Pulmonary artery endothelial cell (primary cell): Measurements from ENCODE around the gene COX18. TPM values are rescaled to one million over a fixed set of nuclear protein-coding genes. Genes with fewer than 3 reads are reported as not detected.

Experiments used
- DNase-seq: peaks from one replicate; pipeline ENCODE4 v3.0.0-alpha.2; 2011; ENCODE audit warnings: low read depth, low spot score
- total RNA-seq: library from RNA; depleted of rRNA; stranded (reverse); fragments of >200 nt; gene quantifications from 2 replicates; pipeline ENCODE4 v1.2.3, GENCODE V29; 2014

Gene COX18, protein sequence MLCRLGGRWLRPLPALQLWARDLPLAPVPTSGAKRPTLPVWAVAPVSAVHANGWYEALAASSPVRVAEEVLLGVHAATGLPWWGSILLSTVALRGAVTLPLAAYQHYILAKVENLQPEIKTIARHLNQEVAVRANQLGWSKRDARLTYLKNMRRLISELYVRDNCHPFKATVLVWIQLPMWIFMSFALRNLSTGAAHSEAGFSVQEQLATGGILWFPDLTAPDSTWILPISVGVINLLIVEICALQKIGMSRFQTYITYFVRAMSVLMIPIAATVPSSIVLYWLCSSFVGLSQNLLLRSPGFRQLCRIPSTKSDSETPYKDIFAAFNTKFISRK
- total RNA-seq = 25.2 and 32.5 TPM in 2 replicates

DNA sequence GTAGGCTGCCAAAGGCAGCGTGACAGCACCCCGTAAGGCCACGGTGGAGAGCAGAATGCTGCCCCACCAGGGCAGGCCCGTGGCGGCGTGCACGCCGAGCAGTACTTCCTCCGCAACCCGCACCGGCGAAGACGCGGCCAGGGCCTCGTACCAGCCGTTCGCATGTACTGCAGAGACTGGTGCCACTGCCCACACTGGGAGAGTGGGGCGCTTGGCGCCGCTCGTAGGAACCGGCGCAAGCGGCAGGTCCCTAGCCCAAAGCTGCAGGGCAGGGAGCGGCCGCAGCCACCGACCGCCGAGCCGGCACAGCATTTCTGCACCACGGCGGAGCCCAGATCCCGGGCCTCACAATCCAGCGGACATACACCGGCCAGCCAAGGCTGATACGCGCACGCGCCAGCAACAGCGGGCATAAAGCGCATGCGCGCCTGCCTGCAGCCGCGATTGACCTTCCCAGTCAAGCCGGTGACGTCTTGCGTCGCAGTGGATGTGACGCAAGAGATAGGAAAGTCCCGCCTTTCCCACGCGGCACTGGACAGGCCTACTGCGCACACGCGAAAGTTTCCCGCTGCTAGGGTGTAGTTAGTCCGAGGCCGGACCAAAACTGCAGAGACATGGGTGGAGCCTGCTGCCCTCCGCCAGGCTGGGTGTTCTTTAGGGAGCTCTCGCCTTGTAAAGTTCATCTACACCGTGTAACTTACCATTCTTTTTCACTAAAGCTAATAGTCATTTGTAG, at the start of gene COX18:
Gene COX18 (minus strand): TSS at position 379 of the 736 bp plus-strand sequence. CDS start 67 bp downstream, at position 312.
- DNase-seq = peak; percentile 92

DNA sequence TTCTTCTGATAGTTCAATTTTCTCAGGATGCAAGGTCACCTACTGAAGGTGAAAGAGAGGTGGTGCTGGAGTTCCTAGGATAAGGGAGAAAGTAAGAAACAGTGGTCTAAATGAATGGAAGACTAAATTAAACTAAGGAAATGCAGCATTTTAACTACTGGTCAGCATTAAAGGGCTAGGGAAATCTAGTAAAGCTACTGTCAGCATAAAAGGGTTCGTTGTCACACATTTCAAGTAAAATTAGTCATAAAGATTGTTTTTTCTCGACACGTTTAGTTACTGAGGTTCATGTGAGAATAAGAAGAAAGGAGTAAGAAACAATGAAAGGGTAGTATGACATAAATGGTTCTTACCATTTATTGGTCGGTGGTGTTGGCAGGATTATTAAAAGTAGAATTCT, 40.0 kb upstream of the COX18 start:
- DNase-seq = no peak

DNA sequence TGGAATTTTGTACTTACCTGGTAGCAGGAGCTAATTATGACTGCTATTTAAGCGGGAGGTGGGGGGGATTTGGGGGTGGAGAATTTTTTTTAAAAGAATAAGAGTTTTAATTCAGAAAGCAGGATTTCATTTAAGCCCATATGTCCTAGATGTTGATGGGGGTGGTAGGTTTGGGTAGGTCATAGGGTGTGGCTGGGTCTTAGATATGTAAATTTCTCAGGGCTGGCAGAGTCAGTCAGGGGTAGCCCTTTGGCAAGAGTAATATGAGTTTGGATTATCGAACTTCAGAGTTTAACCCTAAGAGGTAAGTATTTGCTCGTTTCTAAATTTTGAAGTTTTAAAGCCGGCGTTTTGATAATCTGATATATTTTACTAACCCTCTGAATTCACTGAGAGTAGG, 35.2 kb upstream of the COX18 start:
- DNase-seq = no peak

DNA sequence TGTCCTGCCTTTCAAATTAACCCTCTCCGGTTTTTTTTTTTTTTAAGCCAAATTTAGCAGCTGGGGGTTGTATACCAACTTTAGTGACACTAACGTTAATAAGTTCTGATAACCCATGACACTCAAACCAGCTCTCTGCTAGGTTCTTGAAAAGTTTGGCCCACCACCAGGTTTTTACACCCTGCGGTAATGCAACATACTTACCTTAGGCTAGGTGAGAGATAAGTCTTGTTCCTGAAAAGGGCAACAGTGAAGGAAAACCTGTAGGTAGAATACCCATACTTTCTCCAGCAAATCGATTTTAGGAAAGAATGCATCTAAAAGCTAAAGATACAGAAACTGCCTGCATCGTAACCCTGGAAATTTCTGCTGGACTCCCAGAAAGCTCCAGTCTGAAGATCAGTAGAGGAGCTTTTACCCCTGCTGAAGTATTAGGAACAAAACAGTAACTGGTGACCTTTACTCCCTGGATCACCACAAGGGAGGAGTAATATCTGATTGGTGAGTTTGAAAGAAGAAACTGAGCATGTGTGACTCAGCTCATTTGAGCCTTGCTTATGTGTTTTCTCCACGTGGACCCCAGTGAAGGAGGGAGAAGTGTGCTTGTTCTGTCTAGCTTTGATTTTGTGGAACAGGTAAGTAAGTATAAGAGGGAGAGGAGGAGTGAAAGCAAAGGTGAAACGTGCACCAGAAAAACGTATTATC, 34.4 kb upstream of the COX18 start:
- DNase-seq = no peak

DNA sequence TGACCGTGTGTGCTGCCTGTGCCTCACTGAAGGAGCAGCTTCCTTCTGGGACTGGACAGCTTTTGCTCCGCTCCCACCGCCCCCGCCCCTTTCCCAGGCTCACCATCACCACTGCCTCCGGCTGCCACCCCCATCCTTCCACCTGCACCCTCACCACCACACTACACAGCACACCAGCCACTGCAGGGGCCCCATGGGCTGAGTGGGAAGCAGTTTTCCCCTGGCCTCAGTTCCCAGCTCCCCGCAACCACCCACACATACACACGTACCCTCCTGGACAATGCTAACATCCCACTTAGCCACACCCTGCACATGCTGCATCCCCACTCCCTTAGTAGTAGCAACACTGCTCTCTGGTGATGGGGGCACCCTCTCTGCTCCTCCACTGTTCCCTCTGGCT, 29.6 kb upstream of the COX18 start:
- no peak for DNase-seq

DNA sequence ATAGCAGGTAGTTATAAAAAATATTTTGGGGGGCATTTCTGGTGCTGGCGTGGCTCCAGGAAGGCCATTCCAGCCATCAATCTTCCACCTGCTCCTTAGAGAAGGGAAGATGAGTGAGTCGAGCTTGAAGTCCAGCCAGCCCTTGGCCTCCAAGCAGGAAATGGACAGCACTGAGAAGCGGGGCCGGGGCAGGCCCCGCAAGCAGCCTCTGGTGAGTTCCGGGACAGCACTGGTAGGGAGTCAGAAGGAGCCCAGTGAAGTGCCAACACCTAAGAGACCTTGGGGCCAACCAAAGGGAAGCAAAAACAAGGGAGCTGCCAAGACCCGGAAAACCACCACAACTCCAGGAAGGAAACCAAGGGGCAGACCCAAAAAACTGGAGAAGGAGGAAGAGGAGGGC, 29.2 kb upstream of the COX18 start:
- no peak for DNase-seq

DNA sequence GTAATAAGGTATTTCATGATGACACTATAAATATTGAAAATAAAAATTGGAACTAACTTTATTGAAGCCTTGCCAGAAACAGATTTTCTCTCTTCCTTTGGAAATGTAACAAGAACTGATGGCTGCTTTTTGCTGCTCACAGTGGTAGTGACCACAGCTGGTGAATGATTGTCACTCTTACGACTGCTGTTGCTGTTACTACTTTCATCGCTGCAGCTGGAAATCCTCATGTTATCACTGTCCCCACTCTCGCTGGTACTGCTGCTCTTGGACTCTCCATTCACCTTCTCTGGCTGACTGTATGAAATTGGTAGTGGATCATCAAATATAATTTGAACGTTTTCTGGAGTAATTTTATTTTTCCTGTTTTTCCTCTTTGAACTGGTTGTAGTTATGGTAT, 28.5 kb upstream of the COX18 start:
- no peak for DNase-seq

DNA sequence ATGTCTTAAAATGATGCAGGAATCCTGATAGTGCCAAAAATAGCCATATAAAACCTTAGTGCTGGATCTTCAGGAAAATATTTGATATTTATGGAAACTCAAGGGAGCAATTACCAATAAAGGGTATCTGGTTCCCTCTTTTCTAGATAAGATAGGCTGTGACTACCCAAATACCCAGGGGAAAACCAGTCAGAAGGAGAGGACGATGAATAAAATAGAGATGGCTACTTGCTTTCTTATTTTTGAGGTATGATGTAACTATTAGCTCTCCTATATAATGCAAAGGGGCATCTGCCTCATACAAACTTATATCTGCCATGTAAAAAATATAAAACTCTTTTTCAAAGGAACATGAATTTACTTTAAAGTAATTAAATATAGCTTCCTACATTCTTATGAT, 23.4 kb upstream of the COX18 start:
- DNase-seq = no peak

DNA sequence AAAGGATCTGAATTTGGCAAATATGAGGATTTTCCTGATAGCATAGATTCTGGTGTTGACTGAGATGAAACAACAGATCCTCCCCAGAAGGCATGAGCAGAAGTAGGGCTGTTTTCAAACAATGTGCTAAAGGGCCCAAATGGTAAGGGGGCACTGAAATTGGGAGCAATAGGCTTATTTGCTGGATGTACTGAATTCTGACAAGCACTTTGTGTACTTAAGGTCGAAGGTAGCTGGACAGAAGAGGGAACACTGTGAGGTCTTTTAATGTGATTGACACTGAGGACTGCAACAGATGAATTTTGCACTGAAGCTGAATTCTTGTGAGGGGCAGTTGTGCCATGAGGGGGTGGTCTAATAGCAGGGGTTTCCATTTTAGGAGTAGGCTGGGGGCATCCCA, 21.2 kb upstream of the COX18 start:
- no peak for DNase-seq

DNA sequence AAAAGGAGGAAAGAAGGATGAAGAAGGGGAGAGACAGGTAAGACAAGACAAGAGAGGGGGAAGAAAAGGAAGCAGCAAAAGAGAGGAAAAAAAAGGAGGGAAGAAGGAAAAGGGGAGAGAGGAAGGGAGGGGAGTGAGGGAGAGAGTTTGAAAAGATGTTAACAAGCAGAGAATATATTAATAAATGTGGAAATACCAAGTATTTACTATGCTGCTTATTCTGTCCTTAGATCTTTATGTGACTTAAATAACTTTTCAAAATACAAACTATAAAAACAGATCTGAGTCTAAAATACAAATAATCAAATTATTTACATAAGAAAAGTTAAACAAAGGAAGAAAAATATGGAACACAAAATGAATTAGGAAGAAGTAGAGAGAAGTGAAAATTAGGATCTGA, 18.4 kb upstream of the COX18 start:
- no peak for DNase-seq

DNA sequence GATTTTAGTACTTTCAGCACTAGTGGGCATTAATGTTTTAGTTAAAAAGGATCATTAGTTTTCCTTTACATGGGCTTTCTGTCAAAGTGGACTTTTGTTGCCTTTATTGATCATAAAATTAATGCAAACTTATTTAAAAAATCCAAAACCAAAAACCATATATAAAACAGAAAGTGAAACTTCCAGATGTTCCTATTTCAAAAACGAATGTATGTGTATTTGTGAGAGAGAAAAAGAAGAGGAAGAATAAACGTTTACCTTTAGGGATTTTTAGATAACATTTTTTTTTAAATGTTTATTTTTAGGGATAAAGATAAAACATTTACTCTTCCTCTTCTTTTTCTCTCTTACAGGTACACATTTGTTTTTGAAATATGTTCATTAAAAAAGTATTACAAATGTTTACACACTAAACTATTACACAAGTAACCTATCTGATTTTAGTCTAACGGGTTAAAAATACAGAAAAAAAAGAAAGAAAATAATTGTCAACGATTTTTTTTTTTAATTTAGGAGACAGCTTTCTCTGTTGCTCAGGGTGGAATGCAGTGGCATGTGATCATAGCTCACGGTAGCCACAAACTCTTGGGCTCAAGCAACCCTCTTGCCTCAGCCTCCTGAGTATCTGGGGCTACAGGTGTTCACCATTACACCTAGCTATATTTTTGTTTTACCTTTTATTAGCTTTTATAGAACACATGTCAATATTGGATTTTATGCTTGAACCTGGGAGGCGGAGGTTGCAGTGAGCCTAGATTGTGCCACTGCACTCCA, 16.8 kb upstream of the COX18 start:
- no peak for DNase-seq

DNA sequence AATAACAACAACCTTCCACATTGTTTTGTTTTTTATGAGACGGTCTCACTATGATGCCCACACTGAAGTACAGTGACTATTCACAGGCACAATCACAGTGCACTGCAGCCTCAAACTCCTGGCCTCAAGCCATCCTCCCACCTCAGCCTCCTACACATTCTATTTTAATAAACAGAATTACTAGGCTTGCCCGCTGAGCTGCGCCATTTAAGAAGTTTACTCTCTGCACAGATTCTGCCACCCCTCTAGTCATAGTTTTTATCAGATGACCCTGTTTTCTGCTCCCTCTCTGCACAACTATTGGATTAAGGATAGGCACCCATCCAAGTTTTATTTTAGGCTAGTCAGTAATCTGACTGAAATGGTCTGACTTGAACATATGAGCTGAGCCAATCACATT, 11.3 kb upstream of the COX18 start:
- DNase-seq = no peak

DNA sequence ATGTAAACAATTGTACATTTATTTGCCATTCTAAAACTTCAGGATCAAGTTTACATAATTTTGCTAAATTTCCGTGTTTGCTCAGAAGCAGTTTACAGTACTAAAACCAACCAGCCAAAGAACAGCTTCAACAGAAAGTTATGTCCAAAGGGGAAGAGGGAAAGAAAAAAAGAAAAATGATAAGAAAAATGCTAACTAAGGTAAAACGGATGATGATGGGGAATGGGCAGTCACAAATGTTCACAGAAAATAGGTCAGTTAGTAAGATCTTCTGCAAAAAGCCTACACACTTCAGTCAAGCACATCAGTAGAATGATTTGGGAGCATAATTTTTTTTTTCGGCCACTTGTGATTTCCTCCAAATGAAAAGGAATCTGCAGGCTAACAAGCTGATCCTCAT, 6.3 kb upstream of the COX18 start:
- no peak for DNase-seq

DNA sequence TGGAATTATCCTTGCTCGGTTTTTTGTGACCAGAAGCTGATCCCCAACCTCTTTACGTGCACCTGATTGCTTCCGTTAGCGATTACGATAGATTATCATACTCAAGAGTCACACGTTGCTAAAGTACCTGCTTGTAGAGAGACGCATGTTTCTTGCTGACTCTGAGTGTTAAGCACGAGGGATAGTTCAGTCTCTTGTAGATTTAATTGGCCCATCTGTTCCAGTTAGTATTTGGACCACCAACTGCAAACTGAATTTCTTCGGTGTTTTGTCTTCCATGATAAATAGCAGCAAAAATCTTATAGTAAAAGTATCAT, 516 bp upstream of the COX18 start:
- DNase-seq = no peak

DNA sequence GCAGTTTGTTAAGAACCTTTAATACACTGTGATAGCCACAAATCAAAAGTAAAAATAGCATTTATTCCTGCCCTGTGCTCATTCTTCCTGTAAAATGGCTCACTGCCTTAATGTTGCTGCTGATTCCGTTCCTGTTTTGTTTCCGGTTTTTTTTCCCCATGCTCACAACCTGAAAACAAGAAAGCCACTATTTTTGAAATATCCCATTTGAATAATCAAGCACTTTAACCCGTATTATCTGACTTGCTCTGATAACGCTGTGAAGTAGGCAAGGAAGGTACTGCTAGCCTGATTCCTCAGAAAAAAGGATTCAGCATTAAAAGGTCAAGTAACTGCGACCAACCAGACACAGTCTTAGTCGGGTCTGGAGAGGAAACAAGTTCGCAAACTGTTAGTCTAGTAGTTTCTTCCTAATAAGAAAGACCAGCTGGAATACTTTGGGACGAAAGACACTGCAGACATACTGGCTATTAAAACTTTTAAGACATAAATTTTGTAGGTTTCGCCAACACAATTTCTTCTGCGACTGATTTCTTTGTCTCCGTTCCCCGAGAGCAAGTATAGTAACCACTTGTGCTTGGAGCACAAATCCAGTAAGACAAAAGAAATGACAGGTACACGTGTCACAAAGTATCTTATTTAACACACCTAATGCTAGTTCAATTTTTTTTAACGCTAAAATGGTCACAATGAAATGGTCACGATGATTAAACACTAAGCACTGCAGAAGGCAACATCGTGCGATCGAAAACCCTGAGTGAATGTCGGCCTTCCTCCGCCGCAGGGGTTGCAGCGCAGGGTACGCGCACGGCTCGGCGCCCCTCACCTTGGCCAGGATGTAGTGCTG, 802 bp downstream of the COX18 start:
- DNase-seq = no peak

DNA sequence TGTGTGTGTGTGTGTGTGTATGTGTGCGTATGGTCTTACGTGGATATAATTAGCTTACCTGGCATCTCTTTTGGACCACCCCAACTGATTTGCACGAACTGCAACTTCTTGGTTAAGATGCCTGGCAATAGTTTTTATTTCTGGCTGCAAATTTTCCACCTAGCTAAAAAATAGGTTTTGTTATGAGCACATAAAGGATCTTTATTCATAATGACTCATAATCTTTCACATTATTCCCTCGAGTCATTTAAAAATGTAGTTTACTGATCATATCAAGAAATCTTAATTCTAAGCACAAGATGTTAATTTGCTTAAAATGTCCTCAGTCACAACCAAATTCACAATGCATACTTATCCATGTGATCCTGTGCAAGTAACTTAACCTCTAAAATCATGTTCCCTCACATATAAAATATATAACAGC, 1.5 kb downstream of the COX18 start:
- no peak for DNase-seq

DNA sequence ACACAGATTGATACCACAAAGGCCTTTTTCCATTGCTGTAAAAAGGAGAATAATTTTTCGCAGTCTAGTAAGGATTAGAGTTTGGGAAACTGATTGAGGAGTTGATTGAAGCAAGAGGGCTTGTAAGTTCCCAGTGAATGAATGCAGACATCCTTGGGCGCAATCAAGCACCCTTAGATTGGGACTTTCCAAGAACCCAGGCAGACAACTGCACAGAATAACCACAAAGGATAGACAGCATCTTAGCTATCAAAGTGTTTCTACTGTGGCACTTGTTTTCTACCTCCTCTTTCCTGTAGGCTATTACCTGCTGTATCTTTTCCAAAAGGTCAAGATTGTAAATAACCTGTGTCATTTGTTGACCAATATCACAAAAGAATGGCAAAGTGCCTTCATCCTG, 2.6 kb downstream of the COX18 start:
- DNase-seq = no peak

DNA sequence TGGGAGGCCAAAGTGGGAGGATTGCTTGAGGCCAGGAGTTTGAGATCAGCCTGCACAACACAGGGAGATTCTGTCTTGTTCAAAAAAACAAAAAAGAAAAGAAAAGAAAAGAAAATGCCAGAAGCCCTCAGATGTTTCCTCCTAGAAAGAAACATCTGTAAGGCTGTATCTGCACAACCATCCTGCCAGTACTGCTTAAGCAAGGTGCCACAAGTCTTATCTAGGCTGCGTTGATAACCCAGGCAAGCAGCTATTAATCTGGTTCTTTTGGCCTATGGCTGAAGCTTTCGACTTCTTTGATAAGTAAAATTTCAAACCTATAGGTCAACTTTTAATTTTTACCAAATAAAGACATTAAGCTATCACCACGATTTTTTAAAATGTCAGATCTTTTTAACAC, 3.1 kb downstream of the COX18 start:
- DNase-seq = no peak

DNA sequence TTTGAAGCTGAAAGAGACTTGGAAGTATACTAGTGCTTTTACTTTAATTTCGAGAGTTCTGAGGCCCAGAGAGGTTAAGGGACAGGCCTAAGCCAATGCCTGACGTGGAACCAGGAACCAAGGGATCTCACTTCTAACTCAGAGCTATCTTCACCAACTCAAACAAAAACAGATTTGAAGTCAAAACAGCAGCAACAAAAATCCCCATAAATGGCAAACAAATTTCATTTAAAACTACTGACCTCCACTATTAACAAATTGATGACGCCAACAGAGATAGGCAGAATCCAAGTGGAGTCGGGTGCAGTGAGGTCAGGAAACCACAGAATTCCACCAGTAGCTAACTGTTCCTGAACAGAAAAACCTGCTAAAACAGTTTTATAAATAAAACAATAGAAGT, 5.0 kb downstream of the COX18 start:
- DNase-seq = no peak

DNA sequence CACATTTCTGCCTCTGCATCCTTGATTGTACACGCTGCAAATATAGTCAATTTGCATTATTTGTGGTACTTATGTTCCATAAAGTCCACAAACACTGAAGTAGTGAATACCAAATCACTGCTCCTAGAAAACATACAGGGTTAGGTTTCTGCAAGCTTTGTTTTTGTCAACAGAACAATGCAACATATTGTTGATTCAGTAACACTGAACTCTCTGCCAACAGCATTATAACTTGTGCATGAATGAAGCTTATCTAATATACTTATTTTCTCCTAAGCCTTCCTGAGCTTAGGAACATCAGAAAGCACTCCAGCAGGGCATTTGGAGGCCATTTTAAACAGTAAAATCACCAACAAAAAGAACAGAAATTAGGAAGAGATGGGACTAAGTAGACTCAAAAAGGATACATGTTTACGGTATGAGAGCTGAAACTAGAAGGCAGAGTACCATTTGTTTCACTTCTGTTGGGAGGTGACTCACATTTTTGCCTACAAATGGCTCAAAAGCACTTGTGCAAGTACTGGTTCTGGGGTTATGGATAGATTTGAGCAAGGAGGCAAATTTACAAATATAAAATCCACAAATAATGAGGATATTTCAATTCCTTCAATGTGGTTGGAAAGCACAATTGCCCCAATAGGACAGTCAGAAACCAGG, 14.1 kb downstream of the COX18 start:
- no peak for DNase-seq
